Breast epithelium (tissue), 4 donors: ENCODE results near the gene CYP3A7. TPM values are rescaled to one million over a fixed set of nuclear protein-coding genes. Genes with fewer than 3 reads are reported as not detected.

Experiments
- DNase-seq, 2 donors: peaks; one replicate each; pipeline ENCODE4 v3.0.0-alpha.2; 2019; ENCODE audit warnings: low spot score in 2 of 2
- H3K27ac ChIP-seq, 2 donors: fragments of 200-600 bp; sonication (generic) in 1 of 2; one replicate each; pipeline ENCODE4 v1.5.1; 2016 to 2019; ENCODE audit warnings: mild to moderate bottlenecking in 1 of 2
- H3K27me3 ChIP-seq, 2 donors: fragments of 200-600 bp; sonication (generic) in 1 of 2; one replicate each; pipeline versions ENCODE4 v1.5.1 to v1.6.0; 2017 to 2019; ENCODE audit warnings: control low read depth in 1 of 2, mild to moderate bottlenecking in 1 of 2
- H3K36me3 ChIP-seq: fragments of 200-600 bp; one replicate; pipeline ENCODE4 v1.5.1; 2019
- H3K4me1 ChIP-seq, 2 donors: fragments of 200-600 bp; sonication (generic); one replicate each; pipeline ENCODE4 v1.5.1; 2016 to 2019; ENCODE audit warnings: control low read depth in 1 of 2
- H3K4me3 ChIP-seq, 3 donors: fragments of 200-600 bp; sonication (generic); 1 replicate in 2 of 3; 2 replicates in 1 of 3; pipeline ENCODE4 v1.5.1; 2016 to 2019; ENCODE audit warnings: mild to moderate bottlenecking in 3 of 3, moderate library complexity in 2 of 3
- H3K9me3 ChIP-seq, 2 donors: fragments of 200-600 bp; sonication (generic) in 1 of 2; one replicate each; pipeline ENCODE4 v1.5.1; 2016 to 2019; ENCODE audit warnings: control low read depth in 1 of 2
- POLR2A ChIP-seq: fragments of 450-650 bp; IDR thresholded peaks from one replicate; pipeline ENCODE4 v1.6.1; 2016; ENCODE audit warnings: antibody characterized with exemption, mild to moderate bottlenecking, moderate library complexity
- POLR2AphosphoS5 ChIP-seq, 3 donors: sonication (generic); formaldehyde crosslinking; IDR thresholded peaks; one replicate each; pipeline ENCODE4 v1.6.1; 2017; ENCODE audit warnings: antibody characterized with exemption in 3 of 3
- intact Hi-C: fragments of 100-400 bp; cut with DNase I; formaldehyde crosslinking; loops from one replicate; pipeline ENCODE4 v1.15.1; 2023; ENCODE audit warnings: low total_unique reads
- total RNA-seq, 3 donors: library from RNA; depleted of rRNA; stranded (reverse); fragments of >200 nt; gene quantifications; one replicate each; pipeline ENCODE4 v1.1.0, GENCODE V29; 2016
- TF ChIP-seq, protein P1 (sequence below), 3 donors: fragments of 450-650 bp; IDR thresholded peaks; one replicate each; pipeline ENCODE4 v1.5.1; 2016 to 2017; ENCODE audit warnings: antibody characterized with exemption in 3 of 3, mild to moderate bottlenecking in 3 of 3, moderate library complexity in 3 of 3

CYP3A7 gene
- total RNA-seq, 3 donors from 2014 or later = 1.5 to 2.3 TPM; not detected in 1

- DNase-seq = no peak
- Histone ChIP-seq H3K9me3 (no peaks in the 10 kb centered on the region), H3K27me3 (no peaks in the 10 kb centered on the region), H3K36me3 (no peaks in the 10 kb centered on the region), H3K4me3 (no peak overlapping the region), H3K4me1 (no peaks in the 10 kb centered on the region), H3K27ac (no peak overlapping the region)
- no peak for TF ChIP-seq POLR2AphosphoS5 (IDR thresholded peaks at IDR 0.05)
- TF ChIP-seq, protein P1, sequence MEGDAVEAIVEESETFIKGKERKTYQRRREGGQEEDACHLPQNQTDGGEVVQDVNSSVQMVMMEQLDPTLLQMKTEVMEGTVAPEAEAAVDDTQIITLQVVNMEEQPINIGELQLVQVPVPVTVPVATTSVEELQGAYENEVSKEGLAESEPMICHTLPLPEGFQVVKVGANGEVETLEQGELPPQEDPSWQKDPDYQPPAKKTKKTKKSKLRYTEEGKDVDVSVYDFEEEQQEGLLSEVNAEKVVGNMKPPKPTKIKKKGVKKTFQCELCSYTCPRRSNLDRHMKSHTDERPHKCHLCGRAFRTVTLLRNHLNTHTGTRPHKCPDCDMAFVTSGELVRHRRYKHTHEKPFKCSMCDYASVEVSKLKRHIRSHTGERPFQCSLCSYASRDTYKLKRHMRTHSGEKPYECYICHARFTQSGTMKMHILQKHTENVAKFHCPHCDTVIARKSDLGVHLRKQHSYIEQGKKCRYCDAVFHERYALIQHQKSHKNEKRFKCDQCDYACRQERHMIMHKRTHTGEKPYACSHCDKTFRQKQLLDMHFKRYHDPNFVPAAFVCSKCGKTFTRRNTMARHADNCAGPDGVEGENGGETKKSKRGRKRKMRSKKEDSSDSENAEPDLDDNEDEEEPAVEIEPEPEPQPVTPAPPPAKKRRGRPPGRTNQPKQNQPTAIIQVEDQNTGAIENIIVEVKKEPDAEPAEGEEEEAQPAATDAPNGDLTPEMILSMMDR (IDR thresholded peaks at IDR 0.05) = no peak
- no peak for TF ChIP-seq POLR2A
- intact Hi-C loops = no loop called here
Observed at GRCh38 chr7:99685129-99685758, 49.8 kb downstream of the CYP3A7 start.

DNA sequence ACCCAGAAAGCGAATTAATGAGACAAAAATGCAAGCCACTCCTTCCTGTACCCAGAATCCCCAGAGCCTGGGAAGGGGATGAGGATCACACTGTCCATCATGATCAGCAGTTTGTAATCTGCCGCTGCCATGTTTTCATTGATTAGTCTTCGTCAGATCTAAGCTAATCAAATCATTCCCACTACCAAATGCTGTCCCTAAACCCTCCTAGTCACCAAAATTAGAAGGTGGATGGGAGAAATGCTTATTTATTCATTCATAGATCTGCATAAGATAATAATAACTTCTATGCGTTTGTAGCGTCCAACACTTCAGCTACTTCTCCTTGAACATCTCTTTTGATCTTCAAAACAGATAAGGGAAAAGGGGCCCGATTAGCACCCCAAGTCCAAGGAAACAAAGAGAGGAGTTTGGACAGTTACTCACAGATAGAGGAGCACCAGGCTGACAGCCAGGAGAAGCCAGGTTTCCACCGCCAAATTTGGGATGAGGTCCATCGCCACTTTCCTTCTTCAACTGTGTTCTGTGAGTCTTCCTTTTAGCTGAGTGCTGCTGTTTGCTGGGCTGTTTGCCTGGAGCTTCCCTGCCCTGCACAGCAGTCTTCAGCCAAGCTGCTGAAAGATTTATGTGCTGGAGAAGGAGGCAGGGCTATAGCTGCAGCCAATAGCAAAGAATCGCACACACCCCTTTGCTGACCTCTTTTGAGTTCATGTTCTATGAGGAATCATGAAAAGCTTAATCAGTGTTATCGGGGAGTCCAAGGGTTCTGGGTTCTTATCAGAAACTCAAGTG lies 55.4 kb downstream of the CYP3A7 start, which contains the start of gene CYP3A5:
CYP3A5 (minus strand) TSS at position 597 of the 792 bp plus-strand sequence; CDS start at position 497, 100 bp downstream.
- H3K27me3 ChIP-seq = no peaks in the 10 kb centered on the region
- no peaks in the 10 kb centered on the region for H3K36me3 ChIP-seq
- peak in 1 of 3 donors; percentile 22 for TF ChIP-seq POLR2AphosphoS5 (IDR thresholded peaks at IDR 0.05)
- TF ChIP-seq, protein P1 (IDR thresholded peaks at IDR 0.05) = no peak
- intact Hi-C loops = no loop called here
- peak within 1 kb of the TSS in 1 of 3 donors; percentile 14 for H3K4me3 ChIP-seq
- no peaks in the 10 kb centered on the region for H3K4me1 ChIP-seq
- DNase-seq = no peak
- H3K27ac ChIP-seq = no peak within 1 kb of the TSS
- no peaks in the 10 kb centered on the region for H3K9me3 ChIP-seq

DNA sequence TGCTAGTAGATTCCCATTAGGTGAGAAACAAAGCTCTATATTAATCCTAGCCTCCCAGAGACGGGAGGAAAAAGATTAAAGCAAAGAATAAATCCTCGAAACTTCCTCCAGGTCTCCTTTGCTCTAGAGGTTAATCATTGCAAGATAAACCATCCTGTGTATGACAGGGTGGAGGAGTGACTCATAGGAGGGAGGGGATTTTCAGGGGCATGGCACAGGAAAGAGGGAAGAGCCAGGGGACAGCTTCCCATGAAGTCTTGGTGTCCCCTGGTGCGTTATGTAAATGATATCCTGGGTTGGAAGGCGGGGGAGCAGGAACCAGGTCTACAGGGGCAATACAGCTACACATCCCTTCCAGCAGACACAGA lies 56.0 kb downstream of the CYP3A7 start:
- Histone ChIP-seq H3K36me3 (no peaks in the 10 kb centered on the region), H3K27ac (no peak overlapping the region), H3K9me3 (no peaks in the 10 kb centered on the region), H3K4me1 (no peaks in the 10 kb centered on the region), H3K27me3 (no peaks in the 10 kb centered on the region), H3K4me3 (peak overlapping the region in 1 of 3 donors; percentile 14)
- no peak for DNase-seq
- no peak for TF ChIP-seq POLR2AphosphoS5 (IDR thresholded peaks at IDR 0.05)
- intact Hi-C loops = no loop called here

GRCh38 chr7:99677648-99678045 lies 57.3 kb downstream of the CYP3A7 start:
- TF ChIP-seq POLR2AphosphoS5 (IDR thresholded peaks at IDR 0.05) (no peak), POLR2A (no peak)
- TF ChIP-seq, protein P1 (IDR thresholded peaks at IDR 0.05) = no peak
- intact Hi-C loops = no loop called here
- no peak overlapping the region for H3K27ac ChIP-seq
- H3K4me3 ChIP-seq = no peak overlapping the region
- DNase-seq = no peak
- H3K36me3 ChIP-seq = no peaks in the 10 kb centered on the region
- H3K9me3 ChIP-seq = no peaks in the 10 kb centered on the region
- no peaks in the 10 kb centered on the region for H3K27me3 ChIP-seq
- H3K4me1 ChIP-seq = no peaks in the 10 kb centered on the region

GRCh38 chr7:99677013-99677647 lies 57.9 kb downstream of the CYP3A7 start:
- no peak for DNase-seq
- no peaks in the 10 kb centered on the region for H3K4me1 ChIP-seq
- no peak overlapping the region for H3K27ac ChIP-seq
- intact Hi-C loops = no loop called here
- TF ChIP-seq POLR2AphosphoS5 (IDR thresholded peaks at IDR 0.05) = no peak
- TF ChIP-seq, protein P1 (IDR thresholded peaks at IDR 0.05) = no peak
- TF ChIP-seq POLR2A = no peak
- no peaks in the 10 kb centered on the region for H3K9me3 ChIP-seq
- H3K36me3 ChIP-seq = no peaks in the 10 kb centered on the region
- H3K4me3 ChIP-seq = no peak overlapping the region
- H3K27me3 ChIP-seq = no peaks in the 10 kb centered on the region
